Left ventricle myocardium inferior (tissue), 1 donor: ENCODE results near the gene COX7B2. TPM values are rescaled to one million over a fixed set of nuclear protein-coding genes. Genes with fewer than 3 reads are reported as not detected.
A peak's percentile ranks its signal among the peaks of the same experiment; 100 is the strongest.

Experiments used
- DNase-seq: peaks from one replicate; pipeline ENCODE4 v3.0.0-alpha.2; 2020
- H3K27ac ChIP-seq: fragments of 200-600 bp; replicated peaks from 2 replicates; pipeline ENCODE4 v1.8.0; 2021
- H3K27me3 ChIP-seq: fragments of 200-600 bp; 2 replicates; pipeline ENCODE4 v1.8.0; 2021; ENCODE audit warnings: low read depth
- H3K36me3 ChIP-seq: fragments of 200-600 bp; 2 replicates; pipeline ENCODE4 v1.8.0; 2021
- H3K4me1 ChIP-seq: fragments of 200-600 bp; 2 replicates; pipeline ENCODE4 v1.8.0; 2021
- H3K4me3 ChIP-seq: fragments of 200-600 bp; 2 replicates; pipeline ENCODE4 v1.8.0; 2021; ENCODE audit warnings: mild to moderate bottlenecking, moderate library complexity
- H3K9me3 ChIP-seq: fragments of 200-600 bp; replicated peaks from 2 replicates; pipeline ENCODE4 v1.8.0; 2021
- intact Hi-C: fragments of 100-400 bp; cut with micrococcal nuclease; formaldehyde crosslinking; loops from one replicate; pipeline ENCODE4 v1.11.0; 2022
- total RNA-seq: library from RNA; stranded (reverse); fragmentation: NEBNext Ultra II Directional; extraction: Animal tissue kit (Norgen Biotek cat#: 25700); gene quantifications from one replicate; pipeline ENCODE4 v1.2.1, GENCODE V29; 2021
- TF ChIP-seq, protein P1 (sequence below): fragments of 200-600 bp; IDR thresholded peaks from 2 replicates; pipeline ENCODE4 v1.8.0; 2021; ENCODE audit warnings: antibody characterized with exemption, mild to moderate bottlenecking, borderline replicate concordance
- donor health status: DM: no; HTN: yes; CAD: no; lungs with severe emphysema.

The COX7B2 gene
- total RNA-seq, 1 donor from 2014 or later = not detected

DNA sequence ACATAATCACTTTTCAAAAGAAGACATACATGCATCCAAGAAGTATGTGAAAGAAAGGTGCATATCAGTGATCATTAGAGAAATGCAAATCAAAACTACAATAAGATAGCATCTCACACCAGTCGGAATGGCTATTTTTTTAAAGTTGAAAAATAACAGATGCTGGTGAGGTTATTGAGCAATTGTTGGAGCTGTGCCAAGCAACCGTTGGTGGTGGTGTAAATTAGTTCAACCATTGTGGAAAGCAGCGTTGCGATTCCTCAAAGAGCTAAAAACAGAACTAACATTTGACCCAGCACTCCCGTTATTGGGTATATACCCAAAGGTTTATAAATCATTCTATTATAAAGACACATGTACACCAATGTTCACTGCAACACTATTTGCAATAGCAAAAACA is 14.2 kb downstream of the COX7B2 start:
- H3K4me1 ChIP-seq = no peaks in the 10 kb centered on the region
- no peaks in the 10 kb centered on the region for H3K9me3 ChIP-seq
- H3K27ac ChIP-seq = no peak overlapping the region
- no peak for DNase-seq
- H3K27me3 ChIP-seq = no peaks in the 10 kb centered on the region
- intact Hi-C loops = no loop called here
- TF ChIP-seq, protein P1, sequence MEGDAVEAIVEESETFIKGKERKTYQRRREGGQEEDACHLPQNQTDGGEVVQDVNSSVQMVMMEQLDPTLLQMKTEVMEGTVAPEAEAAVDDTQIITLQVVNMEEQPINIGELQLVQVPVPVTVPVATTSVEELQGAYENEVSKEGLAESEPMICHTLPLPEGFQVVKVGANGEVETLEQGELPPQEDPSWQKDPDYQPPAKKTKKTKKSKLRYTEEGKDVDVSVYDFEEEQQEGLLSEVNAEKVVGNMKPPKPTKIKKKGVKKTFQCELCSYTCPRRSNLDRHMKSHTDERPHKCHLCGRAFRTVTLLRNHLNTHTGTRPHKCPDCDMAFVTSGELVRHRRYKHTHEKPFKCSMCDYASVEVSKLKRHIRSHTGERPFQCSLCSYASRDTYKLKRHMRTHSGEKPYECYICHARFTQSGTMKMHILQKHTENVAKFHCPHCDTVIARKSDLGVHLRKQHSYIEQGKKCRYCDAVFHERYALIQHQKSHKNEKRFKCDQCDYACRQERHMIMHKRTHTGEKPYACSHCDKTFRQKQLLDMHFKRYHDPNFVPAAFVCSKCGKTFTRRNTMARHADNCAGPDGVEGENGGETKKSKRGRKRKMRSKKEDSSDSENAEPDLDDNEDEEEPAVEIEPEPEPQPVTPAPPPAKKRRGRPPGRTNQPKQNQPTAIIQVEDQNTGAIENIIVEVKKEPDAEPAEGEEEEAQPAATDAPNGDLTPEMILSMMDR = no peak
- no peaks in the 10 kb centered on the region for H3K36me3 ChIP-seq
- no peak overlapping the region for H3K4me3 ChIP-seq

DNA sequence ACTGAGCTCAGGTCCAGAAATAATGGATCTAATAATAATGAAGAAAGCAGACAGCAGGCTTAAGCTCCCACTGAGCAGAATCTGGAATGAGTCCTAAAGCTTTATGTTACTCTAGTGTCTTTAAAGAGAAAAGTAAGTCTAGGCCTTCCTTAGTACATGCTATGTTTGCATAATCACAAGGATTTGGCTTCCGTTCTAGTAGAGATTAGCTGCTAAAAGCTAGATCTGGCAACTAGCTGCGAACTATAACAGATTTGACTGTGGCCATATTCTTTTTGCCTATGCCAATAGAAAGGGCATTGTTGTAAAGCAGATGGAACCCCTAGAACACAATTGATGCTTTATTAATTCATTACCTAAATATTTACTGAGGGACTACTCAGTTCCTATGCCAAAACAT is 19.0 kb downstream of the COX7B2 start:
- Histone ChIP-seq H3K9me3 (no peaks in the 10 kb centered on the region), H3K27me3 (no peaks in the 10 kb centered on the region), H3K4me1 (no peaks in the 10 kb centered on the region), H3K27ac (no peak overlapping the region), H3K36me3 (no peaks in the 10 kb centered on the region), H3K4me3 (no peak overlapping the region)
- TF ChIP-seq, protein P1 = no peak
- intact Hi-C loops = no loop called here
- no peak for DNase-seq

DNA sequence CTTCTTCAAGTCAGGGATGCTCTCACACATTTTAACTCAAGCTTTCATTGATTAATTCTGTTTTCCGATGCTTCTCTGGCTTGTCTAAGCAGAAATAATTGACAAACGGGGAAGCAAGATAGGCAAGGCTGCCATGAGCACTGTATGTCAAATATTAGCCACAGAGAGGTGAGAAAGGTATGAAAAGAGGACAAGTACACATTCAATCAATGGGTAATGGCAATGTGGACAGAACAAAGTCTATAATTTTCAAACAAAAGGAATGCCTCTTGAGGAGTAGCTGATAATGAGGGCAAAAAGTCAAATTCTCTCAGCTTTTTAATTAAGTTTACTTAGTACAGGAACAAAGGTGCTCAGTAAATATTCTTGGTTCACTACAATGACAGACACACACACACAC is 19.6 kb downstream of the COX7B2 start:
- H3K4me3 ChIP-seq = no peak overlapping the region
- TF ChIP-seq, protein P1 = no peak
- intact Hi-C loops = no loop called here
- no peaks in the 10 kb centered on the region for H3K27me3 ChIP-seq
- no peaks in the 10 kb centered on the region for H3K4me1 ChIP-seq
- no peak for DNase-seq
- no peaks in the 10 kb centered on the region for H3K36me3 ChIP-seq
- no peaks in the 10 kb centered on the region for H3K9me3 ChIP-seq
- H3K27ac ChIP-seq = no peak overlapping the region

DNA sequence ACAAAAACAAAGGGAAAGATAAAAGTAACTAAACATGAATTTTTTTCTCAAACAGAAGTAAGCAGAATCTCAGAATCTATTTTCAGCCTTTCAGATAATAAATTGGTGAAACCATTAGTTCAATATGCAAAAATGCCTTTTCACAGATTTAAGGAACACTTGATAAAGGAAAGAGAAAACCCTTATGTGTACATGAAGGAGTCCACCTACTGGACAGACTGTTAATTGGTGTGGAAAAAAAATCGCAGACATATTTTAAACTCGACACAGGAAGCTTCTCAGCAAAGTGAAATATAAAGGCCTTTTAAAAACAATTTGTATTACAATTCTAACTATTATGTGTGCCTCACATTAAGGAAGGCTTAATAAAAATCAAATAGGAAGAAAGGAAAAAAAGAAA is 22.3 kb downstream of the COX7B2 start:
- no peaks in the 10 kb centered on the region for H3K36me3 ChIP-seq
- no peak overlapping the region for H3K4me3 ChIP-seq
- no peak for DNase-seq
- intact Hi-C loops = no loop called here
- H3K27ac ChIP-seq = no peak overlapping the region
- no peaks in the 10 kb centered on the region for H3K9me3 ChIP-seq
- TF ChIP-seq, protein P1 = peak; percentile 32
- H3K4me1 ChIP-seq = no peaks in the 10 kb centered on the region
- no peaks in the 10 kb centered on the region for H3K27me3 ChIP-seq

DNA sequence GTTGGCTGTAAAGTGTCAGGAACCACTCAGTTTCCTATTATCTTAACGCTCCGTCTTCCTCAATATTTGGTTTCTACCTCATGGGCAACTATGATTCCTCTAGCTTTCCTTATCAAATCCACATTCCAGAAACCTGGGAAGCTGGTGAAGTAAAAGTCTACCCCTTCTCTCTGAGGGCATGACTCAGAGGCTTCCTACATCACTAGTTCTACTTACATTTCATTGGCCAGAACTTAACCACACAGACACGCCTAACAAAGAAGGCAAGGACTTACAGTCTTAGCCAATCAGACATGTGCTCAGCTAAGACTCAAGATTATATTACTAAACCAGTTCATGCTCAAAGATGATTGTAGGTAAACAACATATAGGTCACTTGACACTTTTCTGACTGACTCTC is 30.4 kb downstream of the COX7B2 start:
- Histone ChIP-seq H3K36me3 (no peaks in the 10 kb centered on the region), H3K4me1 (no peaks in the 10 kb centered on the region), H3K9me3 (no peaks in the 10 kb centered on the region), H3K4me3 (no peak overlapping the region), H3K27ac (no peak overlapping the region), H3K27me3 (no peaks in the 10 kb centered on the region)
- intact Hi-C loops = no loop called here
- DNase-seq = no peak
- TF ChIP-seq, protein P1 = no peak

DNA sequence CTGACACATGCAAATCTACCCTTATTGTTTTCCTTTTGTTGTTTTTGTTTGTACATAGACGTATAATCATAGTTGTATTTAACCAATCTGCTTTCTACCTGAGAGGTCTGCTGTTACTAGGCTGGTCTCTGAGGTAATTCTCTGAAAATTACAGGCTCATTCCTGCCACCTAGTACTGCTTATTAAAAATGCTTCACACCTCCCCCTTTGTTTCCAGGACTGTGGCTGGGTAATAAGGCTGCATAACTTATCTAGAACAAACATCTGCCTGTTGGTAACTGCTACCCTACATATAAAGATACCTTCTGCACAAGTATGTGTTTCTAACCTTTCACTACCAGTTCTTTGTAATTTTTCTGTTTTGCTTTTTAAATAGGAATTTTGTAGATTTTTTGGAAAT is 34.2 kb downstream of the COX7B2 start:
- Histone ChIP-seq H3K4me1 (no peaks in the 10 kb centered on the region), H3K4me3 (no peak overlapping the region), H3K27me3 (no peaks in the 10 kb centered on the region), H3K27ac (no peak overlapping the region), H3K36me3 (no peaks in the 10 kb centered on the region), H3K9me3 (peaks cover 21% of the 10 kb centered on the region)
- TF ChIP-seq, protein P1 = no peak
- DNase-seq = no peak
- intact Hi-C loops = no loop called here
